ENCODE measurements around the gene RGS6.

The RGS6 gene

GRCh38 chr14:71918955-71919354 is 13.3 kb upstream of the RGS6 start:
- no peak overlapping the region for H2BK15ac ChIP-seq (ENCODE audit: low read depth, poor library complexity, severe bottlenecking)
- H3K4ac ChIP-seq (ENCODE audit: low read depth in 1 of 2, low read length in 2 of 2) = no peak overlapping the region
- no peak overlapping the region for H3K18ac ChIP-seq (ENCODE audit: low read depth in 1 of 2, low read length in 2 of 2)
- H3K27ac ChIP-seq (ENCODE audit: low read length, poor library complexity, severe bottlenecking) = no peak overlapping the region
- no peaks in the 10 kb centered on the region for H3K79me1 ChIP-seq (replicated peaks; ENCODE audit: low read length, poor library complexity, severe bottlenecking)
- no peak overlapping the region for H4K8ac ChIP-seq (ENCODE audit: low read length)
- no peaks in the 10 kb centered on the region for H3K36me3 ChIP-seq (ENCODE audit: control insufficient read depth in 1 of 2, insufficient read depth in 2 of 2, low read depth in 1 of 2, low read length in 2 of 2)
- no peaks in the 10 kb centered on the region for H3K9me3 ChIP-seq (ENCODE audit: control insufficient read depth, low read length)
- H3K4me2 ChIP-seq (ENCODE audit: low read length, poor library complexity, severe bottlenecking) = no peak overlapping the region
- no peak overlapping the region for H3K23ac ChIP-seq (ENCODE audit: low read length in 2 of 2)
- no peak overlapping the region for H3K14ac ChIP-seq (ENCODE audit: low read length in 2 of 2)
- H2AK5ac ChIP-seq (ENCODE audit: low read length, severe bottlenecking) = no peak overlapping the region
- no CpG with 5 or more reads among the region's 3 CpGs for WGBS
- no peak for DNase-seq
- H2BK5ac ChIP-seq (ENCODE audit: low read depth, low read length, poor library complexity, severe bottlenecking) = no peak overlapping the region
- no peak overlapping the region for H4K91ac ChIP-seq (ENCODE audit: low read length)
- no peak overlapping the region for H3K9ac ChIP-seq (ENCODE audit: low read length)
- H2BK120ac ChIP-seq (ENCODE audit: low read depth, low read length) = no peak overlapping the region
- no peak overlapping the region for H2BK12ac ChIP-seq (ENCODE audit: low read length in 2 of 2)
- no peaks in the 10 kb centered on the region for H3K4me1 ChIP-seq (ENCODE audit: control insufficient read depth, insufficient read depth, low read depth, low read length)
- H2AFZ ChIP-seq (ENCODE audit: low read depth, low read length) = no peak overlapping the region
- no peak overlapping the region for H3K4me3 ChIP-seq (ENCODE audit: insufficient read depth in 1 of 2, low read depth in 1 of 2, low read length in 2 of 2)
- H3K27me3 ChIP-seq (ENCODE audit: control insufficient read depth in 1 of 2, insufficient read depth in 1 of 2, low read length in 2 of 2) = no peaks in the 10 kb centered on the region

GRCh38 chr14:71923513-71923912 is 8.7 kb upstream of the RGS6 start:
- H4K91ac ChIP-seq (ENCODE audit: low read length) = no peak overlapping the region
- H3K79me1 ChIP-seq (replicated peaks; ENCODE audit: low read length, poor library complexity, severe bottlenecking) = no peaks in the 10 kb centered on the region
- H3K4me1 ChIP-seq (ENCODE audit: control insufficient read depth, insufficient read depth, low read depth, low read length) = no peaks in the 10 kb centered on the region
- no peak overlapping the region for H3K18ac ChIP-seq (ENCODE audit: low read depth in 1 of 2, low read length in 2 of 2)
- no peak overlapping the region for H2BK12ac ChIP-seq (ENCODE audit: low read length in 2 of 2)
- H3K14ac ChIP-seq (ENCODE audit: low read length in 2 of 2) = no peak overlapping the region
- no peak overlapping the region for H4K8ac ChIP-seq (ENCODE audit: low read length)
- H3K9me3 ChIP-seq (ENCODE audit: control insufficient read depth, low read length) = no peaks in the 10 kb centered on the region
- no peak for DNase-seq
- no peak overlapping the region for H3K9ac ChIP-seq (ENCODE audit: low read length)
- H3K36me3 ChIP-seq (ENCODE audit: control insufficient read depth in 1 of 2, insufficient read depth in 2 of 2, low read depth in 1 of 2, low read length in 2 of 2) = no peaks in the 10 kb centered on the region
- H3K4me2 ChIP-seq (ENCODE audit: low read length, poor library complexity, severe bottlenecking) = no peak overlapping the region
- H3K27ac ChIP-seq (ENCODE audit: low read length, poor library complexity, severe bottlenecking) = no peak overlapping the region
- no peak overlapping the region for H2BK120ac ChIP-seq (ENCODE audit: low read depth, low read length)
- no peak overlapping the region for H2AK5ac ChIP-seq (ENCODE audit: low read length, severe bottlenecking)
- no peak overlapping the region for H2BK5ac ChIP-seq (ENCODE audit: low read depth, low read length, poor library complexity, severe bottlenecking)
- no peak overlapping the region for H3K4me3 ChIP-seq (ENCODE audit: insufficient read depth in 1 of 2, low read depth in 1 of 2, low read length in 2 of 2)
- 80% methylated on average over 4 of the region's 4 CpGs for WGBS
- no peak overlapping the region for H2AFZ ChIP-seq (ENCODE audit: low read depth, low read length)
- no peaks in the 10 kb centered on the region for H3K27me3 ChIP-seq (ENCODE audit: control insufficient read depth in 1 of 2, insufficient read depth in 1 of 2, low read length in 2 of 2)
- H2BK15ac ChIP-seq (ENCODE audit: low read depth, poor library complexity, severe bottlenecking) = no peak overlapping the region
- H3K4ac ChIP-seq (ENCODE audit: low read depth in 1 of 2, low read length in 2 of 2) = no peak overlapping the region
- H3K23ac ChIP-seq (ENCODE audit: low read length in 2 of 2) = no peak overlapping the region

GRCh38 chr14:71931492-71932228 is 569 bp upstream of the RGS6 start:
- Histone ChIP-seq H4K91ac (ENCODE audit: low read length) (no peak overlapping the region), H2AK5ac (ENCODE audit: low read length, severe bottlenecking) (no peak overlapping the region), H3K4me2 (ENCODE audit: low read length, poor library complexity, severe bottlenecking) (peak overlapping the region; percentile 69), H2BK12ac (ENCODE audit: low read length in 2 of 2) (no peak overlapping the region), H3K27me3 (ENCODE audit: control insufficient read depth in 1 of 2, insufficient read depth in 1 of 2, low read length in 2 of 2) (peaks cover 33 to 35% of the 10 kb centered on the region in 2 experiments), H3K18ac (ENCODE audit: low read depth in 1 of 2, low read length in 2 of 2) (no peak overlapping the region), H3K4me1 (ENCODE audit: control insufficient read depth, insufficient read depth, low read depth, low read length) (peaks cover 9% of the 10 kb centered on the region), H2BK5ac (ENCODE audit: low read depth, low read length, poor library complexity, severe bottlenecking) (no peak overlapping the region), H2AFZ (ENCODE audit: low read depth, low read length) (no peak overlapping the region), H2BK15ac (ENCODE audit: low read depth, poor library complexity, severe bottlenecking) (no peak overlapping the region), H3K4ac (ENCODE audit: low read depth in 1 of 2, low read length in 2 of 2) (no peak overlapping the region), H2BK120ac (ENCODE audit: low read depth, low read length) (no peak overlapping the region), H3K23ac (ENCODE audit: low read length in 2 of 2) (no peak overlapping the region), H3K27ac (ENCODE audit: low read length, poor library complexity, severe bottlenecking) (no peak overlapping the region), H3K14ac (ENCODE audit: low read length in 2 of 2) (no peak overlapping the region), H3K36me3 (ENCODE audit: control insufficient read depth in 1 of 2, insufficient read depth in 2 of 2, low read depth in 1 of 2, low read length in 2 of 2) (no peaks in the 10 kb centered on the region), H4K8ac (ENCODE audit: low read length) (no peak overlapping the region), H3K9ac (ENCODE audit: low read length) (no peak overlapping the region), H3K79me1 (replicated peaks; ENCODE audit: low read length, poor library complexity, severe bottlenecking) (no peaks in the 10 kb centered on the region), H3K4me3 (ENCODE audit: insufficient read depth in 1 of 2, low read depth in 1 of 2, low read length in 2 of 2) (no peak overlapping the region), H3K9me3 (ENCODE audit: control insufficient read depth, low read length) (no peaks in the 10 kb centered on the region)
- 13% methylated on average over 34 of the region's 36 CpGs for WGBS
- no peak for DNase-seq

DNA sequence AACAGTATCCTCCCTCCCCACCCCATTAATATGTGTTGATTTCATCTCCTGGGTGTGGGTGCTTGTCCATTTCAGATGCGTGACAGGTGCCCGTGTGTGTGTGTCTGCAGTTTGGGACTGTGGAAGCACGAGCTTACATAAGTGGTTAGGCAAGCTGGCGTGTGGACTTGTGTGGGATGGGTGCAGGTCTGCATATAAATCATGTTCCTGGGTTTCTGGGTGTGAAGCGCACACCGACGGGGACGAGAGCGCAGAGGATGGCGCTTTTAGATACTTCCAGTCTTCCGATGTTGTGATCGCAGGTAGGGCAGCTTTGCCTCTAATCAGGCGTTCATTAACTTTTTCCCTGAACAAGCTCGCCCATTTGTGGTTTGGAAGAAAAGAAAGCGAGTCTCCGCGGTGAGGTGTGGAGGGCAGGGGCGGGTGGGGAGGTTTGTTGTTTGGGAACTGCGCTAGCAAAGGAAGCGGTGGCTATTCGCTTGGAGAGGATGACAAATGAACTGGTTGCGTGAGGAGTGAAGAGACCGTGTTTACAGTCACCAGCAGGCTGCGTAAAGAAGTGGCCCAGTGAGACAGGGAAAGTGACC is 865 bp downstream of the RGS6 start:
- WGBS = 4% methylated on average over 24 of the region's 24 CpGs
- Histone ChIP-seq H2AK5ac (ENCODE audit: low read length, severe bottlenecking) (no peak overlapping the region), H3K9ac (ENCODE audit: low read length) (no peak overlapping the region)

More for the DNA sequence above, 865 bp downstream of the RGS6 start:
- Histone ChIP-seq H3K4me1 (ENCODE audit: control insufficient read depth, insufficient read depth, low read depth, low read length) (peaks cover 9% of the 10 kb centered on the region), H3K4me2 (ENCODE audit: low read length, poor library complexity, severe bottlenecking) (no peak overlapping the region), H2BK12ac (ENCODE audit: low read length in 2 of 2) (no peak overlapping the region), H3K23ac (ENCODE audit: low read length in 2 of 2) (no peak overlapping the region), H2AFZ (ENCODE audit: low read depth, low read length) (no peak overlapping the region), H3K14ac (ENCODE audit: low read length in 2 of 2) (no peak overlapping the region), H3K9me3 (ENCODE audit: control insufficient read depth, low read length) (no peaks in the 10 kb centered on the region), H3K4ac (ENCODE audit: low read depth in 1 of 2, low read length in 2 of 2) (no peak overlapping the region), H4K91ac (ENCODE audit: low read length) (no peak overlapping the region), H3K4me3 (ENCODE audit: insufficient read depth in 1 of 2, low read depth in 1 of 2, low read length in 2 of 2) (no peak overlapping the region), H2BK5ac (ENCODE audit: low read depth, low read length, poor library complexity, severe bottlenecking) (no peak overlapping the region), H4K8ac (ENCODE audit: low read length) (no peak overlapping the region), H3K27ac (ENCODE audit: low read length, poor library complexity, severe bottlenecking) (no peak overlapping the region), H3K79me1 (replicated peaks; ENCODE audit: low read length, poor library complexity, severe bottlenecking) (no peaks in the 10 kb centered on the region), H2BK15ac (ENCODE audit: low read depth, poor library complexity, severe bottlenecking) (no peak overlapping the region), H2BK120ac (ENCODE audit: low read depth, low read length) (no peak overlapping the region), H3K36me3 (ENCODE audit: control insufficient read depth in 1 of 2, insufficient read depth in 2 of 2, low read depth in 1 of 2, low read length in 2 of 2) (no peaks in the 10 kb centered on the region), H3K18ac (ENCODE audit: low read depth in 1 of 2, low read length in 2 of 2) (no peak overlapping the region), H3K27me3 (ENCODE audit: control insufficient read depth in 1 of 2, insufficient read depth in 1 of 2, low read length in 2 of 2) (peaks cover 33 to 35% of the 10 kb centered on the region in 2 experiments)
- no peak for DNase-seq
